ENCODE data around the gene BMP8A. TPM values are rescaled to one million over a fixed set of nuclear protein-coding genes. Genes with fewer than 3 reads are reported as not detected.

The BMP8A gene
- total RNA-seq, 1 donor from 2014 or later, result not detected

DNA sequence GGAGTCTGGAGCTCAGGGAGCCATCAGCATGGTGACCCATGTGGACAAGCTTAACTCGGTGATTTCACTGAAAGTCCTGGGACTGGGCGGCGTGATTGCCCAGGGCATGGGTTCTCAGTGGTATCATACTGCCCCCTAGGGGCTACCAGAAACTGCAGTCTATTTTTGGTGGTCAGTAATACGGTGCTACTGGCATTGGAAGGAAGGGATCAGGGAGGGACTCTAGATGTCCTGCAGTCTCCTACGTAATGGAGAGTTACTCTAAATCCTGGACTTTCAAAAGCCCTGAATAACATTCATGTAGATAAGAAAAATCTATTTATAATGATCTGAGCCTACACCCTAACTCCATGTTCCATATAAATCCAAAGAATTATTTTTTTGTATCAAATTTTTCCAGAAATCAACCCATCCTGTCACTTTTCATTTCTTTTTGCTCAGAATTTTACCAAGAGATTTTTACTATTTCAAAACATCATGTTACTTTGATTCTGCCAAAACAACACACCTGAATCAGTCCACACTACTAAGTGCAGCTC, 47.9 kb downstream of the BMP8A start:
- peaks cover 6% of the 10 kb centered on the region for H3K36me3 ChIP-seq (ENCODE audit: control insufficient read depth, insufficient read depth, low read length)
- TF ChIP-seq, protein P1, sequence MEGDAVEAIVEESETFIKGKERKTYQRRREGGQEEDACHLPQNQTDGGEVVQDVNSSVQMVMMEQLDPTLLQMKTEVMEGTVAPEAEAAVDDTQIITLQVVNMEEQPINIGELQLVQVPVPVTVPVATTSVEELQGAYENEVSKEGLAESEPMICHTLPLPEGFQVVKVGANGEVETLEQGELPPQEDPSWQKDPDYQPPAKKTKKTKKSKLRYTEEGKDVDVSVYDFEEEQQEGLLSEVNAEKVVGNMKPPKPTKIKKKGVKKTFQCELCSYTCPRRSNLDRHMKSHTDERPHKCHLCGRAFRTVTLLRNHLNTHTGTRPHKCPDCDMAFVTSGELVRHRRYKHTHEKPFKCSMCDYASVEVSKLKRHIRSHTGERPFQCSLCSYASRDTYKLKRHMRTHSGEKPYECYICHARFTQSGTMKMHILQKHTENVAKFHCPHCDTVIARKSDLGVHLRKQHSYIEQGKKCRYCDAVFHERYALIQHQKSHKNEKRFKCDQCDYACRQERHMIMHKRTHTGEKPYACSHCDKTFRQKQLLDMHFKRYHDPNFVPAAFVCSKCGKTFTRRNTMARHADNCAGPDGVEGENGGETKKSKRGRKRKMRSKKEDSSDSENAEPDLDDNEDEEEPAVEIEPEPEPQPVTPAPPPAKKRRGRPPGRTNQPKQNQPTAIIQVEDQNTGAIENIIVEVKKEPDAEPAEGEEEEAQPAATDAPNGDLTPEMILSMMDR (IDR thresholded peaks at IDR 0.05; ENCODE audit: insufficient read depth, low read length, severe bottlenecking), result peak; percentile 85
- FAIRE-seq (no peak), DNase-seq (ENCODE audit: low read depth) (peak; percentile 53)
- no peaks in the 10 kb centered on the region for H3K27me3 ChIP-seq (ENCODE audit: control insufficient read depth, insufficient read depth, low read length)
- H3K4me3 ChIP-seq (ENCODE audit: low read depth, low read length), result no peak overlapping the region

DNA sequence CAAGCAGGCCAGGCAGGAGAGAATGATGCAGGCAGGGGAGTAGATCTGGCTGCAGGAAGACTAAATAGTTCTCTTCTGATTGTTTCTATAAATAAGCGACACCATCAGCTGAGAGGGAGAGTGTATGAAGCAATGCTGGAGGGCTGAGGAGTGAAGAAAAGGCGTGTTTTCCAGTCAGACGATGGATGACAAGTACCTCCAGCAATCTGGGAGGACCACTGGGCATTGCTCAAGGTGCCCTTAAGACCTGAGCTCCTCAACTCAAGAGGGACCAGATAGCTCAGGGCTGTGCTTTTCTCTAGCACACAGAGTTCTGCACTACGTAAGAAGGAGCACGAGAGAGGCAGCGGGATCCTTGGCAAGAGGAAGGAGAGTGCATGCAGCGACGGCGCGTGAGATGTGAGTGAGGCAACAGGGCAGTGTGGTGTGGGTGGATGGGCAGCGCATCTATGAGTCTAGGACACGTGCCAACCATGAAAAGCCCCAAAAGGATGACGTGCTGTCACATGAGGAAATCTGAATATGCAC, 49.1 kb downstream of the BMP8A start:
- Histone ChIP-seq H3K4me3 (ENCODE audit: low read depth, low read length) (no peak overlapping the region), H3K36me3 (ENCODE audit: control insufficient read depth, insufficient read depth, low read length) (peaks cover 6% of the 10 kb centered on the region), H3K27me3 (ENCODE audit: control insufficient read depth, insufficient read depth, low read length) (no peaks in the 10 kb centered on the region)
- DNase-seq (ENCODE audit: low read depth) (peak; percentile 33), FAIRE-seq (no peak)
- TF ChIP-seq, protein P1 (IDR thresholded peaks at IDR 0.05; ENCODE audit: insufficient read depth, low read length, severe bottlenecking), result no peak

DNA sequence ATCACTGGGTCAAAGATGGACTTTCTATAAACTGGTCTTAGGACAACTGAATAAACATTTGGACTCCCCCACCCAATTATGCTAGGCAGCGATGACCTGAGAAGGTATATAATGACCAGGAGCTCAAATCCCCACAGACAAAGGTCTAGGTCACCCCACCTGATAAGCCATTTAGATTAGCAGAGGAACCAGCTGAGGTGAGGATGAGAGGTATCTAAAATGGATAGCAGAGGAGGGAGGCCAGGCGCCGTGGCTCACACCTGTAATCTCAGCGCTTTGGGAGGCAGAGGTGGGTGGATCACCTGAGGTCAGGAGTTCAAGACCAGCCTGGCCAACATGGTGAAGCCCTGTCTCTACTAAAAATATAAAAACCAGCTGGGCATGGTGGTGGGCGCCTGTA, 51.5 kb downstream of the BMP8A start:
- no peak for DNase-seq (ENCODE audit: low read depth)
- H3K36me3 ChIP-seq (ENCODE audit: control insufficient read depth, insufficient read depth, low read length), result peaks cover 12% of the 10 kb centered on the region
- TF ChIP-seq, protein P1 (IDR thresholded peaks at IDR 0.05; ENCODE audit: insufficient read depth, low read length, severe bottlenecking), result no peak
- no peak for FAIRE-seq
- H3K27me3 ChIP-seq (ENCODE audit: control insufficient read depth, insufficient read depth, low read length), result no peaks in the 10 kb centered on the region
- no peak overlapping the region for H3K4me3 ChIP-seq (ENCODE audit: low read depth, low read length)

DNA sequence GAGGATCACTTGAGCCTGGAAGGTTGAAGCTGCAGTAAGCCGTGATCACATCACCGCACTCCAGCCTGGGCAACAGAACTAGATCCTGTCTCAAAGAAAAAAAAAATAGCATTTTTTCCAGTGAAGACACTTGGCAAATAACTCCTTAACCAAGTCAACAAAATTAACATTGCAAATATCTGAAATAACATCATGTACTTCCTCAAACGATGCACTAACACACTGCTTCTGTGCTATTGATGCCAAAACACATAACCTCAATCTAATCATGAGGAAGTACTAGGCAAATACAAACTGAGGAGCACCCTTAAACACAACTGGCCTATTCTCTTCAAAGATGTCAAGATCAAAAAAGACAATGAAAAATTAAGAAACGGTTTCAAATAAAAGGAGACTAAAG, 52.9 kb downstream of the BMP8A start:
- FAIRE-seq (no peak), DNase-seq (ENCODE audit: low read depth) (no peak)
- TF ChIP-seq, protein P1 (IDR thresholded peaks at IDR 0.05; ENCODE audit: insufficient read depth, low read length, severe bottlenecking), result no peak
- Histone ChIP-seq H3K27me3 (ENCODE audit: control insufficient read depth, insufficient read depth, low read length) (no peaks in the 10 kb centered on the region), H3K4me3 (ENCODE audit: low read depth, low read length) (no peak overlapping the region), H3K36me3 (ENCODE audit: control insufficient read depth, insufficient read depth, low read length) (peaks cover 14% of the 10 kb centered on the region)

DNA sequence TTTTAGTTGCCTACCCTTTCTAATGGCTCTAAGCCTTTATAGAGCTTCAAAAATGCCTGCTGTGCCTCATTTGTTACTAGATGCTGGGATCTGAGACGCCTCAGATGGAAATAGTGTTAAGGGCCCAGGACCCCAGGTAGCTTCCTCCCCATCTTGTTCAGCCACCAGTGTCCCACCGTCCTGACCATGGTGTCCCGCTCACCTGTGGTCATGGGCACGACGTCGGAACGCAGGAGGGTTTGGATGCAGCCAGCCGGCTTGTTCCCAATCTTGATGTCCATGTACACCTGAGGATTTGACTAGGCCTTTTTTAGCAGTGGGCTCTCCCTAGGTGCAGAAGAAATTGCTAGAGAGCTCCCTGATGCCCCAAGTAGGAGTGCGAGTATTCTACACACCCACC, 54.1 kb downstream of the BMP8A start:
- TF ChIP-seq, protein P1 (IDR thresholded peaks at IDR 0.05; ENCODE audit: insufficient read depth, low read length, severe bottlenecking), result no peak

DNA sequence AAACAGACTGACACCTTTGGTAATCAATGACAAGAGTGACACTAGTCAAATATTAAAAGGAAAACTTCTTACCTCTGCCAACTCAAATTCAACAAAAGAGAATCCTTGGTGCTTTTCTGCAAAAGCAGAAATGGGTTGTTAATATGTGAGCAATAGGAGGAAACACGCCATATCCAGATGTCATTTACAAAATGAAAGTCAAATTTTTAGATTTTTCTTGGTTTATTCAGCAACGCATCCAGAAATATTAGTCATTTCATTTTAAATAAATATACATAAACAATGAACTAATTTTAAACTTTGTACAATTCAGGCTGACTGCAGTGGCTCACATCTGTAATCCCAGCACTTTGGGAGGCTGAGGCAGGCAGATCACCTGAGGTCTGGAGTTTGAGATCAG, 62.8 kb downstream of the BMP8A start:
- Histone ChIP-seq H3K36me3 (ENCODE audit: control insufficient read depth, insufficient read depth, low read length) (peaks cover 4% of the 10 kb centered on the region), H3K4me3 (ENCODE audit: low read depth, low read length) (no peak overlapping the region), H3K27me3 (ENCODE audit: control insufficient read depth, insufficient read depth, low read length) (no peaks in the 10 kb centered on the region)
- no peak for DNase-seq (ENCODE audit: low read depth)
- TF ChIP-seq, protein P1 (IDR thresholded peaks at IDR 0.05; ENCODE audit: insufficient read depth, low read length, severe bottlenecking), result no peak
- FAIRE-seq, result no peak

More for the DNA sequence above, 54.1 kb downstream of the BMP8A start:
- DNase-seq (ENCODE audit: low read depth) (no peak), FAIRE-seq (no peak)
- Histone ChIP-seq H3K36me3 (ENCODE audit: control insufficient read depth, insufficient read depth, low read length) (peaks cover 17% of the 10 kb centered on the region), H3K4me3 (ENCODE audit: low read depth, low read length) (no peak overlapping the region), H3K27me3 (ENCODE audit: control insufficient read depth, insufficient read depth, low read length) (no peaks in the 10 kb centered on the region)

All from bronchial epithelial cell (primary cell).